HG02885 (cell line): ENCODE measurements around the gene KIAA0753.
A peak's percentile ranks its signal among the peaks of the same experiment; 100 is the strongest.
"Not testable (repeated sequence)": the region's sequence is repeated elsewhere in the genome, so short reads cannot be mapped to it uniquely, and the experiment has no call there.

Experiments used
- ATAC-seq: cut with Tn5 transposase; IDR thresholded peaks from one replicate; pipeline ENCODE4 v1.9.1; 2021; ENCODE audit warnings: mild to moderate bottlenecking; ENCODE audit not compliant: unreplicated experiment, poor library complexity

The KIAA0753 gene

GRCh38 chr17:6669479-6670212 lies 29.1 kb upstream of the KIAA0753 start:
- no peak for ATAC-seq

GRCh38 chr17:6668727-6669425 lies 28.4 kb upstream of the KIAA0753 start:
- no peak for ATAC-seq

GRCh38 chr17:6668219-6668618 lies 27.7 kb upstream of the KIAA0753 start:
- no peak for ATAC-seq

GRCh38 chr17:6667516-6667915 lies 27.0 kb upstream of the KIAA0753 start:
- no peak for ATAC-seq

- ATAC-seq = no peak
These were observed 26.0 kb upstream of the KIAA0753 start for GRCh38 chr17:6666557-6666956.

- no peak for ATAC-seq
These were observed 25.6 kb upstream of the KIAA0753 start for GRCh38 chr17:6666077-6666521.

- not testable (repeated sequence) for ATAC-seq
These were observed 22.7 kb upstream of the KIAA0753 start for GRCh38 chr17:6663200-6663599.

GRCh38 chr17:6661464-6661848 lies 20.9 kb upstream of the KIAA0753 start:
- ATAC-seq = no peak

GRCh38 chr17:6660805-6661463 lies 20.4 kb upstream of the KIAA0753 start:
- ATAC-seq = peak; percentile 80

- no peak for ATAC-seq
These were observed 19.6 kb upstream of the KIAA0753 start for GRCh38 chr17:6660101-6660500.

- ATAC-seq = not testable (repeated sequence)
These were observed 17.9 kb upstream of the KIAA0753 start for GRCh38 chr17:6658411-6658810.

GRCh38 chr17:6657633-6658287 lies 17.2 kb upstream of the KIAA0753 start:
- no peak for ATAC-seq

GRCh38 chr17:6656797-6657632 lies 16.5 kb upstream of the KIAA0753 start:
- not testable (repeated sequence) for ATAC-seq

- ATAC-seq = not testable (repeated sequence)
These were observed 15.3 kb upstream of the KIAA0753 start for GRCh38 chr17:6655732-6656361.

- ATAC-seq = no peak
These were observed 14.6 kb upstream of the KIAA0753 start for GRCh38 chr17:6654841-6655731.

- peak; percentile 13 for ATAC-seq
These were observed 11.5 kb upstream of the KIAA0753 start for GRCh38 chr17:6651919-6652452.

GRCh38 chr17:6651354-6651918 lies 10.9 kb upstream of the KIAA0753 start, which contains the start of the genes C17orf100 and MED31:
Gene C17orf100 (plus strand): TSS chr17:6651762. CDS start chr17:6651914, 152 bp downstream.
Gene MED31 (minus strand): TSS chr17:6651605. CDS start chr17:6651528, 77 bp downstream.
- ATAC-seq = peak; percentile 94

GRCh38 chr17:6648181-6648580 lies 7.7 kb upstream of the KIAA0753 start:
- no peak for ATAC-seq
